ENCODE measurements around the gene REEP3.

- no peak for TF ChIP-seq POLR2AphosphoS5 (IDR thresholded peaks at IDR 0.05; ENCODE audit: low read depth, low read length)
- TF ChIP-seq POLR2A (IDR thresholded peaks at IDR 0.05; ENCODE audit: low read depth, low read length), result no peak
- TF ChIP-seq TAF1 (IDR thresholded peaks at IDR 0.05; ENCODE audit: low read depth, low read length), result no peak
- peak; percentile 61 for TF ChIP-seq SPI1 (IDR thresholded peaks at IDR 0.05; ENCODE audit: low read depth, low read length)
- no peak for TF ChIP-seq POU2F2 (IDR thresholded peaks at IDR 0.05; ENCODE audit: low read depth, low read length)
Measured at GRCh38 chr10:63636812-63637211, 115.6 kb downstream of the REEP3 start.
